HG03280 (cell line): ENCODE data around the gene HLA-DQB1.
"Not testable (repeated sequence)": the region's sequence is repeated elsewhere in the genome, so short reads cannot be mapped to it uniquely, and the experiment has no call there.

Experiments used
- ATAC-seq: cut with Tn5 transposase; IDR thresholded peaks from one replicate; pipeline ENCODE4 v1.9.1; 2021; ENCODE audit warnings: mild to moderate bottlenecking, moderate library complexity; ENCODE audit not compliant: unreplicated experiment

Gene HLA-DQB1

GRCh38 chr6:32664354-32664753, 2.1 kb downstream of the HLA-DQB1 start:
- ATAC-seq = no peak

- ATAC-seq = no peak
Measured at GRCh38 chr6:32662836-32663235, 3.6 kb downstream of the HLA-DQB1 start.

GRCh38 chr6:32662099-32662498, 4.4 kb downstream of the HLA-DQB1 start:
- ATAC-seq = no peak

- peak; percentile 76 for ATAC-seq
Measured at GRCh38 chr6:32659856-32660595, 6.4 kb downstream of the HLA-DQB1 start.

- ATAC-seq = no peak
Measured at GRCh38 chr6:32658268-32658897, 8.1 kb downstream of the HLA-DQB1 start.

- not testable (repeated sequence) for ATAC-seq
Measured at GRCh38 chr6:32657819-32658218, 8.6 kb downstream of the HLA-DQB1 start.

GRCh38 chr6:32657329-32657728, 9.1 kb downstream of the HLA-DQB1 start:
- not testable (repeated sequence) for ATAC-seq

GRCh38 chr6:32655203-32655710, 11.2 kb downstream of the HLA-DQB1 start:
- ATAC-seq = no peak

- ATAC-seq = no peak
Measured at GRCh38 chr6:32645047-32645703, 21.3 kb downstream of the HLA-DQB1 start.

GRCh38 chr6:32643904-32644303, 22.6 kb downstream of the HLA-DQB1 start:
- ATAC-seq = no peak

GRCh38 chr6:32642720-32643106, 23.7 kb downstream of the HLA-DQB1 start:
- ATAC-seq = no peak

GRCh38 chr6:32641785-32642719, 24.4 kb downstream of the HLA-DQB1 start:
- not testable (repeated sequence) for ATAC-seq

GRCh38 chr6:32641122-32641521, 25.3 kb downstream of the HLA-DQB1 start:
- no peak for ATAC-seq

GRCh38 chr6:32639440-32640394, 26.7 kb downstream of the HLA-DQB1 start:
- ATAC-seq = no peak

- no peak for ATAC-seq
Measured at GRCh38 chr6:32638532-32639219, 27.8 kb downstream of the HLA-DQB1 start.

- no peak for ATAC-seq
Measured at GRCh38 chr6:32637883-32638282, 28.6 kb downstream of the HLA-DQB1 start.

- peak; percentile 81 for ATAC-seq
Measured at GRCh38 chr6:32637219-32637880, 29.1 kb downstream of the HLA-DQB1 start, which contains the start of gene HLA-DQA1. Gene HLA-DQA1 (plus strand): TSS chr6:32637406. CDS start chr6:32637459, 53 bp downstream.

- ATAC-seq = no peak
Measured at GRCh38 chr6:32635526-32636123, 30.8 kb downstream of the HLA-DQB1 start.
